ENCODE measurements around the gene GALM. TPM values are rescaled to one million over a fixed set of nuclear protein-coding genes. Genes with fewer than 3 reads are reported as not detected.
"Not testable (repeated sequence)": the region's sequence is repeated elsewhere in the genome, so short reads cannot be mapped to it uniquely, and the experiment has no call there.

The GALM gene
- total and polyA plus RNA-seq, 2 donors (not counting 1 experiment from before 2014, with no cell fraction given) = 14.7 to 51.4 TPM

GRCh38 chr2:38754506-38754905 lies 88.6 kb downstream of the GALM start:
- Histone ChIP-seq H3K9me3 (ENCODE audit: control insufficient read depth, insufficient read depth, low read depth, low read length) (no peaks in the 10 kb centered on the region), H3K79me2 (ENCODE audit: control insufficient read depth, insufficient read depth, low read length) (peaks cover 16% of the 10 kb centered on the region), H4K20me1 (ENCODE audit: control insufficient read depth, extremely low read depth, insufficient read depth, low read length) (peaks cover 4% of the 10 kb centered on the region), H3K4me1 (ENCODE audit: control insufficient read depth, extremely low read depth, insufficient read depth, low read length) (no peaks in the 10 kb centered on the region), H3K9ac (ENCODE audit: insufficient read depth, low read length) (no peak overlapping the region), H3K27ac (ENCODE audit: insufficient read depth, low read length) (no peak overlapping the region), H3K27me3 (ENCODE audit: control insufficient read depth, insufficient read depth, low read length) (no peaks in the 10 kb centered on the region), H2AFZ (ENCODE audit: low read length) (no peak overlapping the region), H3K4me2 (ENCODE audit: extremely low read depth, insufficient read depth, low read length) (peak overlapping the region; percentile 51), H3K4me3 (replicated peaks in 1 of 4; ENCODE audit: control extremely low read depth in 1 of 4, insufficient read depth in 1 of 4, low read depth in 3 of 4, low read length in 4 of 4) (peak overlapping the region in 1 of 4 experiments; percentile 12), H3K36me3 (ENCODE audit: control insufficient read depth, insufficient read depth, low read length) (peaks cover 1% of the 10 kb centered on the region)
- TF ChIP-seq CTCF (conservative IDR thresholded peaks at IDR 0.05 in 1 of 2, IDR thresholded peaks at IDR 0.05 in 1 of 2; ENCODE audit: low read depth in 1 of 2, low read length in 2 of 2) (no peak), EZH2 (IDR thresholded peaks at IDR 0.05; ENCODE audit: low read length, missing control alignments) (no peak)
- DNase-seq (ENCODE audit: low read depth in 2 of 2) = no peak

- H3K9ac ChIP-seq (ENCODE audit: insufficient read depth, low read length); H3K4me2 ChIP-seq (ENCODE audit: extremely low read depth, insufficient read depth, low read length); H3K27ac ChIP-seq (ENCODE audit: insufficient read depth, low read length); DNase-seq (ENCODE audit: low read depth in 2 of 2); H2AFZ ChIP-seq (ENCODE audit: low read length); H3K9me3 ChIP-seq (ENCODE audit: control insufficient read depth, insufficient read depth, low read depth, low read length); H3K79me2 ChIP-seq (ENCODE audit: control insufficient read depth, insufficient read depth, low read length); H3K4me1 ChIP-seq (ENCODE audit: control insufficient read depth, extremely low read depth, insufficient read depth, low read length); H4K20me1 ChIP-seq (ENCODE audit: control insufficient read depth, extremely low read depth, insufficient read depth, low read length); H3K36me3 ChIP-seq (ENCODE audit: control insufficient read depth, insufficient read depth, low read length); H3K4me3 ChIP-seq (replicated peaks in 1 of 4; ENCODE audit: control extremely low read depth in 1 of 4, insufficient read depth in 1 of 4, low read depth in 3 of 4, low read length in 4 of 4); H3K27me3 ChIP-seq (ENCODE audit: control insufficient read depth, insufficient read depth, low read length): not testable (repeated sequence)
Measured at GRCh38 chr2:38755891-38756290, 90.0 kb downstream of the GALM start.

- no peaks in the 10 kb centered on the region for H3K27me3 ChIP-seq (ENCODE audit: control insufficient read depth, insufficient read depth, low read length)
- H3K4me1 ChIP-seq (ENCODE audit: control insufficient read depth, extremely low read depth, insufficient read depth, low read length) = no peaks in the 10 kb centered on the region
- TF ChIP-seq EZH2 (IDR thresholded peaks at IDR 0.05; ENCODE audit: low read length, missing control alignments) (no peak), CTCF (conservative IDR thresholded peaks at IDR 0.05 in 1 of 2, IDR thresholded peaks at IDR 0.05 in 1 of 2; ENCODE audit: low read depth in 1 of 2, low read length in 2 of 2) (no peak)
- no peak overlapping the region for H3K4me3 ChIP-seq (replicated peaks in 1 of 4; ENCODE audit: control extremely low read depth in 1 of 4, insufficient read depth in 1 of 4, low read depth in 3 of 4, low read length in 4 of 4)
- no peak for DNase-seq (ENCODE audit: low read depth in 2 of 2)
- H3K79me2 ChIP-seq (ENCODE audit: control insufficient read depth, insufficient read depth, low read length) = no peaks in the 10 kb centered on the region
- H4K20me1 ChIP-seq (ENCODE audit: control insufficient read depth, extremely low read depth, insufficient read depth, low read length) = no peaks in the 10 kb centered on the region
- no peak overlapping the region for H3K4me2 ChIP-seq (ENCODE audit: extremely low read depth, insufficient read depth, low read length)
- no peaks in the 10 kb centered on the region for H3K9me3 ChIP-seq (ENCODE audit: control insufficient read depth, insufficient read depth, low read depth, low read length)
- H3K36me3 ChIP-seq (ENCODE audit: control insufficient read depth, insufficient read depth, low read length) = no peaks in the 10 kb centered on the region
- no peak overlapping the region for H3K9ac ChIP-seq (ENCODE audit: insufficient read depth, low read length)
- no peak overlapping the region for H2AFZ ChIP-seq (ENCODE audit: low read length)
- no peak overlapping the region for H3K27ac ChIP-seq (ENCODE audit: insufficient read depth, low read length)
Measured at GRCh38 chr2:38763228-38763627, 97.3 kb downstream of the GALM start.
